HepG2 (cell line): Measurements from ENCODE around the gene C11orf54. TPM values are rescaled to one million over a fixed set of nuclear protein-coding genes. Genes with fewer than 3 reads are reported as not detected.

Experiments
- AGO1 ChIP-seq: fragments of 200-400 bp; formaldehyde crosslinking; IDR thresholded peaks from 2 replicates; pipeline ENCODE4 v1.6.1; 2017; ENCODE audit warnings: mild to moderate bottlenecking, low read depth, low read length, moderate library complexity; ENCODE audit not compliant: poor library complexity, severe bottlenecking
- GLI4 ChIP-seq: sonication (generic); formaldehyde crosslinking; IDR thresholded peaks from 2 replicates; pipeline ENCODE4 v1.5.1; 2020; ENCODE audit warnings: missing genetic modification reagents, mild to moderate bottlenecking, moderate library complexity, borderline replicate concordance
- HMGA1 ChIP-seq: sonication (generic); formaldehyde crosslinking; conservative IDR thresholded peaks from 2 replicates; pipeline ENCODE4 v1.4.0; 2020; ENCODE audit warnings: missing genetic modification reagents
- MEF2D ChIP-seq: sonication (generic); formaldehyde crosslinking; IDR thresholded peaks from 2 replicates; pipeline ENCODE4 v1.5.1; 2020; ENCODE audit warnings: mild to moderate bottlenecking, missing genetic modification reagents
- NCOA1 ChIP-seq: sonication (generic); formaldehyde crosslinking; IDR thresholded peaks from 2 replicates; pipeline ENCODE4 v1.9.0; 2021; ENCODE audit warnings: missing genetic modification reagents
- NFYC ChIP-seq: IDR thresholded peaks from 2 replicates; pipeline ENCODE4 v1.6.1; 2016; ENCODE audit warnings: missing genetic modification reagents, missing compliant biosample characterization
- NR2F6 ChIP-seq, 2 experiments: IDR thresholded peaks; 2 replicates each; pipeline ENCODE4 v1.6.1; 2016; ENCODE audit warnings: antibody characterized with exemption in 1 of 2, mild to moderate bottlenecking in 1 of 2
- SALL2 ChIP-seq: sonication (generic); formaldehyde crosslinking; IDR thresholded peaks from 2 replicates; pipeline ENCODE4 v1.8.1; 2023; ENCODE audit warnings: mild to moderate bottlenecking, missing genetic modification reagents, inconsistent platforms
- ZNF878 ChIP-seq: sonication (generic); formaldehyde crosslinking; IDR thresholded peaks from 2 replicates; pipeline ENCODE4 v1.8.1; 2023; ENCODE audit warnings: mild to moderate bottlenecking, missing genetic modification reagents, moderate library complexity
- ZSCAN12 ChIP-seq: sonication (generic); formaldehyde crosslinking; IDR thresholded peaks from 2 replicates; pipeline ENCODE4 v1.9.0; 2021; ENCODE audit warnings: mild to moderate bottlenecking, missing genetic modification reagents
- polyA plus RNA-seq, 8 experiments: library from polyadenylated mRNA; depleted of rRNA in 3 of 8; stranded (reverse) in 7 of 8; unstranded in 1 of 8; fragments of >200 nt; fragmentation: Illumina TruSeq in 4 of 8; extraction: Trizol in 4 of 8; gene quantifications; 2 replicates each; pipeline versions ENCODE4 v1.2.1 to v1.2.3, GENCODE V29; 2011 to 2016; ENCODE audit warnings: low read depth in 4 of 8, missing spikeins in 1 of 8, mixed read lengths in 1 of 8; ENCODE audit not compliant: insufficient read depth in 1 of 8
- total RNA-seq, 5 experiments: library from RNA; depleted of rRNA; stranded (reverse); fragments of >200 nt; fragmentation: Illumina TruSeq; extraction: Trizol; gene quantifications; 2 replicates each; pipeline ENCODE4 v1.2.3, GENCODE V29; 2016; ENCODE audit warnings: low read depth in 1 of 5
- TF ChIP-seq, protein P1 (sequence below): sonication (generic); formaldehyde crosslinking; IDR thresholded peaks from 2 replicates; pipeline ENCODE4 v1.4.0; 2020; ENCODE audit warnings: mild to moderate bottlenecking, missing genetic modification reagents
- TF ChIP-seq, protein P2 (sequence below): IDR thresholded peaks from 2 replicates; pipeline ENCODE4 v1.6.1; 2012; ENCODE audit warnings: low read depth, low read length, improper control_type of control experiment

C11orf54 gene
- total and polyA plus RNA-seq, 2 of the 13 experiments (the other 11 are each of a cell fraction or from before 2014, with no cell fraction given), result 42.7 to 50.1 TPM

DNA sequence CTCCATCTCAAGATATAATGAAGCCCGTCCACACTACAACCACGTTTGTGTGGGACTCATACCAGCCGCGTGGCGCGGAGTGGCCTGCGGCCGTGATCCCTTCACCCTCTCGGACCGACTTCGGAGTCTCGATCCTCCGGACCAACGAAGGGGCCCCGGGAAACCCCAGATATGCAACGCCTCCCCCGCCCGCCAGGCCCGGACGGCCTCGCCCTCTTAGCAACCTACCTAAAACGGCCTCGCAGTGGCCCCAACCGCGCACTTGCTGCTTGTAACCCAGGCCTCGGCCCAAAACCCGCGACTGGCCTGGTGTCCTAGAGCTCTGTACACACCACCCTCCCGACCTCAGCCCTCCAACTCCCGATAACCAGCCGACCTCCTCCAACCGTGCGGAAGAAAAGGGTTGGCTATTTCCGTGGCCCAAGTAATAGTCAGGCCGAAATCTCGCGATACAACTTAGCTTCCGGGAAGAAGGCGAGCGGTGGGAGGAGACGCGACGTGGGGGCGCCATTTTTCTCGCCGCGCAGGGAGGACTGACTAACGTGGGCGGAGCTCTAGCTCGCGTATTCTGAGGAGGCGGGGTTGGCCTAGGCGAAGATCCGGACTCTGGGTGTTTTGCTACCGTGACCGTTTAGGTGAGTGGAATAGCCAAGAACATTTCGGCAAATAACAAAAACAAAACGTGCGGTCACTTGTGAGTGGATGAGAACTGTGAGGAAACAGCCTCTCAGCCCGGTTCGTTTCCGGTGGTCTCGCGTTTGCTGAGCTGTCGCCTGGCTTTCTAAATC is at the start of gene C11orf54, which contains the start of gene TAF1D (continued):
- TF ChIP-seq, protein P1, sequence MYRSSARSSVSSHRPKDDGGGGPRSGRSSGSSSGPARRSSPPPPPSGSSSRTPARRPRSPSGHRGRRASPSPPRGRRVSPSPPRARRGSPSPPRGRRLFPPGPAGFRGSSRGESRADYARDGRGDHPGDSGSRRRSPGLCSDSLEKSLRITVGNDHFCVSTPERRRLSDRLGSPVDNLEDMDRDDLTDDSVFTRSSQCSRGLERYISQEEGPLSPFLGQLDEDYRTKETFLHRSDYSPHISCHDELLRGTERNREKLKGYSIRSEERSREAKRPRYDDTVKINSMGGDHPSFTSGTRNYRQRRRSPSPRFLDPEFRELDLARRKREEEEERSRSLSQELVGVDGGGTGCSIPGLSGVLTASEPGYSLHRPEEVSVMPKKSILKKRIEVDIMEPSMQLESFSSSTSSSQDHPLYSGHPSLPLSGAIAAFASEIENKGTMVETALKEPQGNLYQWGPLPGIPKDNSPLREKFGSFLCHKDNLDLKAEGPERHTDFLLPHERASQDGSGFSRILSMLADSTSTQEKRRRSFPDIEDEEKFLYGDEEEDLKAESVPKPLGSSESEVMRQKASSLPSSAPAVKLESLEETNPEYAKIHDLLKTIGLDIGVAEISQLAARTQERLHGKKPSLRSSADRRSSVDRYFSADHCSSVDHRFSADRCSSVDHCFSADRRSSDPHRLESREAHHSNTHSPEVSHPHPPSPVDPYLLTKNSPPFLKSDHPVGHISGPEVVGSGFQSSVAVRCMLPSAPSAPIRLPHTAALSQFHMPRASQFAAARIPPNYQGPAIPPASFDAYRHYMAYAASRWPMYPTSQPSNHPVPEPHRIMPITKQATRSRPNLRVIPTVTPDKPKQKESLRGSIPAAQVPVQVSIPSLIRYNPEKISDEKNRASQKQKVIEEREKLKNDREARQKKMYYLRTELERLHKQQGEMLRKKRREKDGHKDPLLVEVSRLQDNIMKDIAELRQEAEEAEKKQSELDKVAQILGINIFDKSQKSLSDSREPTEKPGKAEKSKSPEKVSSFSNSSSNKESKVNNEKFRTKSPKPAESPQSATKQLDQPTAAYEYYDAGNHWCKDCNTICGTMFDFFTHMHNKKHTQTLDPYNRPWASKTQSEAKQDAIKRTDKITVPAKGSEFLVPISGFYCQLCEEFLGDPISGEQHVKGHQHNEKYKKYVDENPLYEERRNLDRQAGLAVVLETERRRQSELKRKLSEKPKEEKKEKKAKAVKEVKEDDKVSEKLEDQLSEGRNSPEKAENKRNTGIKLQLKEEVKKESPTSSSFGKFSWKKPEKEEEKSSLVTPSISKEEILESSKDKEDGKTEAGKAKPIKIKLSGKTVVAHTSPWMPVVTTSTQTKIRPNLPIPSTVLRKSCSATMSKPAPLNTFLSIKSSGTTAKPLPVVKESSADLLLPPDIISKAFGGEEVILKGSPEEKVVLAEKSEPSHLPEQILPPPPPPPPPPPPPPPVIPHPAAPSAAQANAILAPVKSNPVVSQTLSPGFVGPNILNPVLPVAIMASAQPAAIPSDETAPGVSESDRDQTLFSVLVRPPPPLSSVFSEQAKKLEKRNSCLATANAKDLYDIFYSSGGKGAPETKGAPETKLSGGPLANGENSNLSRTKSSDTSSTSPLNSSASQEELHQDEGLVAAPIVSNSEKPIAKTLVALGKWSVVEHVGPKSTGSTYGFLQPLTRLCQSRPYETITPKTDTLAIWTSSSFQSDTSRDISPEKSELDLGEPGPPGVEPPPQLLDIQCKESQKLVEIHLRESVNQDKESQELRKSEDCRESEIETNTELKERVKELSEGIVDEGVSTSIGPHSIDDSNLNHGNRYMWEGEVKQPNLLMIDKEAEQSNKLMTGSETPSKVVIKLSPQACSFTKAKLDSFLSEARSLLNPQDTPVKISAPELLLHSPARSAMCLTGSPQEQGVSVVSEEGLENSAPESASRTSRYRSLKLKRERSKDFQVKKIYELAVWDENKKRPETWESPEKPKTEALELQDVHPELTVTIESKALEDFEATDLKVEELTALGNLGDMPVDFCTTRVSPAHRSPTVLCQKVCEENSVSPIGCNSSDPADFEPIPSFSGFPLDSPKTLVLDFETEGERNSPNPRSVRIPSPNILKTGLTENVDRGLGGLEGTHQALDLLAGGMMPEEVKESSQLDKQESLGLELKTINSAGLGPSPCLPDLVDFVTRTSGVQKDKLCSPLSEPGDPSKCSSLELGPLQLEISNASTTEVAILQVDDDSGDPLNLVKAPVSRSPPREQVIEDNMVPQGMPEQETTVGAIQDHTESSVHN, result no peak
- TF ChIP-seq ZSCAN12 (CRISPR knock-in tag), result peak; percentile 30; the same call in 1 of the 2 replicates
- TF ChIP-seq NFYC, result peak; percentile 31
- TF ChIP-seq MEF2D (CRISPR knock-in tag), result no peak
- TF ChIP-seq, protein P2, sequence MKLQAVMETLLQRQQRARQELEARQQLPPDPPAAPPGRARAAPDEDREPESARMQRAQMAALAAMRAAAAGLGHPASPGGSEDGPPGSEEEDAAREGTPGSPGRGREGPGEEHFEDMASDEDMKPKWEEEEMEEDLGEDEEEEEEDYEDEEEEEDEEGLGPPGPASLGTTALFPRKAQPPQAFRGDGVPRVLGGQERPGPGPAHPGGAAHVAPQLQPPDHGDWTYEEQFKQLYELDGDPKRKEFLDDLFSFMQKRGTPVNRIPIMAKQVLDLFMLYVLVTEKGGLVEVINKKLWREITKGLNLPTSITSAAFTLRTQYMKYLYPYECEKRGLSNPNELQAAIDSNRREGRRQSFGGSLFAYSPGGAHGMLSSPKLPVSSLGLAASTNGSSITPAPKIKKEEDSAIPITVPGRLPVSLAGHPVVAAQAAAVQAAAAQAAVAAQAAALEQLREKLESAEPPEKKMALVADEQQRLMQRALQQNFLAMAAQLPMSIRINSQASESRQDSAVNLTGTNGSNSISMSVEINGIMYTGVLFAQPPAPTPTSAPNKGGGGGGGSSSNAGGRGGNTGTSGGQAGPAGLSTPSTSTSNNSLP, result no peak
- TF ChIP-seq ZNF878 (CRISPR knock-in tag), result 0 out of 2 replicates have a peak, but pooled peaks have one; percentile 23
- TF ChIP-seq NCOA1 (CRISPR knock-in tag), result no peak
- 0 out of 2 replicates have a peak, but pooled peaks have one; percentile 17 for TF ChIP-seq GLI4
- TF ChIP-seq HMGA1 (CRISPR knock-in tag), result no peak
- TF ChIP-seq AGO1, result peak; percentile 13
- TF ChIP-seq NR2F6 (IDR thresholded peaks at IDR 0.05), result no peak
- peak; percentile 25; the same call in 1 of the 2 replicates for TF ChIP-seq NR2F6 (CRISPR knock-in tag; IDR thresholded peaks at IDR 0.05)
- peak; percentile 70; the same call in 1 of the 2 replicates for TF ChIP-seq SALL2
